ENCODE results near the gene TEX2. TPM values are rescaled to one million over a fixed set of nuclear protein-coding genes. Genes with fewer than 3 reads are reported as not detected.

TEX2 gene
- total and polyA plus RNA-seq, 2 of the 13 experiments (the other 11 are each of a cell fraction or from before 2014, with no cell fraction given), result 21.4 to 37.7 TPM

DNA sequence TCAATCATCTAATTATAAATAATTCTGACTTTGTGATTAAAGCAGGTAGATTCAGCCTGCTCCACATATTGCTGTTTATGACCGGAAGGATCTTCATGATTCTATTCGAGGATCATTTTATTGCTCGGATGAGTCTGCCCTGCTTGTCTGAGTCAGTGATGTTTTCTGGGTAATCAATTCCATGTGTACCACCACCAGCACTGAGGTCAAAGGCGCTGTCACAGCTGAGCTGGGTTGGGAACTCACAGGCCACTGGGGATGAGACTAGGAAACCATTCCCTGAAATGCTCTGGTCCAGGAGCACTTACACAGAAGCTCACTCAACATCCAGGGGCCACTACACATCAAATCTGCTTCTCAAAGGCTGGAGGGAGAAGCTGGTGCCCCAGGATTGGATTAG is 102.7 kb downstream of the TEX2 start (continued):
- TF ChIP-seq, protein P1, sequence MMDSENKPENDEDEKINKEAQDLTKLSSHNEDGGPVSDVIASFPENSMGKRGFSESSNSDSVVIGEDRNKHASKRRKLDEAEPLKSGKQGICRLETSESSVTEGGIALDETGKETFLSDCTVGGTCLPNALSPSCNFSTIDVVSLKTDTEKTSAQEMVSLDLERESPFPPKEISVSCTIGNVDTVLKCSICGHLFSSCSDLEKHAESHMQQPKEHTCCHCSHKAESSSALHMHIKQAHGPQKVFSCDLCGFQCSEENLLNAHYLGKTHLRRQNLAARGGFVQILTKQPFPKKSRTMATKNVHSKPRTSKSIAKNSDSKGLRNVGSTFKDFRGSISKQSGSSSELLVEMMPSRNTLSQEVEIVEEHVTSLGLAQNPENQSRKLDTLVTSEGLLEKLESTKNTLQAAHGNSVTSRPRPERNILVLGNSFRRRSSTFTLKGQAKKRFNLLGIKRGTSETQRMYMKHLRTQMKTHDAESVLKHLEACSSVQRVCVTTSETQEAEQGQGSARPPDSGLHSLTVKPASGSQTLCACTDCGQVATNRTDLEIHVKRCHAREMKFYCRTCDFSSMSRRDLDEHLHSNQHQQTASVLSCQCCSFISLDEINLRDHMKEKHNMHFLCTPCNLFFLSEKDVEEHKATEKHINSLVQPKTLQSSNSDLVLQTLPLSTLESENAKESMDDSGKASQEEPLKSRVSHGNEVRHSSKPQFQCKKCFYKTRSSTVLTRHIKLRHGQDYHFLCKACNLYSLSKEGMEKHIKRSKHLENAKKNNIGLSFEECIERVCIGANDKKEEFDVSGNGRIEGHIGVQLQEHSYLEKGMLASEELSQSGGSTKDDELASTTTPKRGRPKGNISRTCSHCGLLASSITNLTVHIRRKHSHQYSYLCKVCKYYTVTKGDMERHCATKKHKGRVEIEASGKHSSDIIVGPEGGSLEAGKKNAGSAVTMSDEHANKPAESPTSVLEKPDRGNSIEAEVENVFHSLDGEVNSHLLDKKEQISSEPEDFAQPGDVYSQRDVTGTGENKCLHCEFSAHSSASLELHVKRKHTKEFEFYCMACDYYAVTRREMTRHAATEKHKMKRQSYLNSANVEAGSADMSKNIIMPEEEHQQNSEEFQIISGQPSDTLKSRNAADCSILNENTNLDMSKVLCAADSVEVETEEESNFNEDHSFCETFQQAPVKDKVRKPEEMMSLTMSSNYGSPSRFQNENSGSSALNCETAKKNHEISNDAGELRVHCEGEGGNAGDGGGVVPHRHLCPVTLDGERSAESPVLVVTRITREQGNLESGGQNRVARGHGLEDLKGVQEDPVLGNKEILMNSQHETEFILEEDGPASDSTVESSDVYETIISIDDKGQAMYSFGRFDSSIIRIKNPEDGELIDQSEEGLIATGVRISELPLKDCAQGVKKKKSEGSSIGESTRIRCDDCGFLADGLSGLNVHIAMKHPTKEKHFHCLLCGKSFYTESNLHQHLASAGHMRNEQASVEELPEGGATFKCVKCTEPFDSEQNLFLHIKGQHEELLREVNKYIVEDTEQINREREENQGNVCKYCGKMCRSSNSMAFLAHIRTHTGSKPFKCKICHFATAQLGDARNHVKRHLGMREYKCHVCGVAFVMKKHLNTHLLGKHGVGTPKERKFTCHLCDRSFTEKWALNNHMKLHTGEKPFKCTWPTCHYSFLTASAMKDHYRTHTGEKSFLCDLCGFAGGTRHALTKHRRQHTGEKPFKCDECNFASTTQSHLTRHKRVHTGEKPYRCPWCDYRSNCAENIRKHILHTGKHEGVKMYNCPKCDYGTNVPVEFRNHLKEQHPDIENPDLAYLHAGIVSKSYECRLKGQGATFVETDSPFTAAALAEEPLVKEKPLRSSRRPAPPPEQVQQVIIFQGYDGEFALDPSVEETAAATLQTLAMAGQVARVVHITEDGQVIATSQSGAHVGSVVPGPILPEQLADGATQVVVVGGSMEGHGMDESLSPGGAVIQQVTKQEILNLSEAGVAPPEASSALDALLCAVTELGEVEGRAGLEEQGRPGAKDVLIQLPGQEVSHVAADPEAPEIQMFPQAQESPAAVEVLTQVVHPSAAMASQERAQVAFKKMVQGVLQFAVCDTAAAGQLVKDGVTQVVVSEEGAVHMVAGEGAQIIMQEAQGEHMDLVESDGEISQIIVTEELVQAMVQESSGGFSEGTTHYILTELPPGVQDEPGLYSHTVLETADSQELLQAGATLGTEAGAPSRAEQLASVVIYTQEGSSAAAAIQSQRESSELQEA (CRISPR knock-in tag; IDR thresholded peaks at IDR 0.05; ENCODE audit: not compliant biosample characterization), result no peak
- TF ChIP-seq JUNB (CRISPR knock-in tag; IDR thresholded peaks at IDR 0.05; ENCODE audit: borderline replicate concordance) (no peak), ZNF800 (CRISPR knock-in tag; IDR thresholded peaks at IDR 0.05) (no peak), SIN3B (IDR thresholded peaks at IDR 0.05; ENCODE audit: low read length) (no peak), STAG1 (CRISPR knock-in tag; IDR thresholded peaks at IDR 0.05) (no peak), CEBPB (IDR thresholded peaks at IDR 0.05; ENCODE audit: borderline replicate concordance, low read depth, low read length) (no peak), ZBTB3 (CRISPR knock-in tag; IDR thresholded peaks at IDR 0.05; ENCODE audit: borderline replicate concordance, low read depth) (no peak), ZNF839 (CRISPR knock-in tag; IDR thresholded peaks at IDR 0.05; ENCODE audit: borderline replicate concordance) (no peak), LBX2 (CRISPR knock-in tag; IDR thresholded peaks at IDR 0.05; ENCODE audit: borderline replicate concordance) (no peak), MLLT10 (CRISPR knock-in tag; IDR thresholded peaks at IDR 0.05) (no peak)
- TF ChIP-seq, protein P2, sequence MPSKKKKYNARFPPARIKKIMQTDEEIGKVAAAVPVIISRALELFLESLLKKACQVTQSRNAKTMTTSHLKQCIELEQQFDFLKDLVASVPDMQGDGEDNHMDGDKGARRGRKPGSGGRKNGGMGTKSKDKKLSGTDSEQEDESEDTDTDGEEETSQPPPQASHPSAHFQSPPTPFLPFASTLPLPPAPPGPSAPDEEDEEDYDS (CRISPR knock-in tag; IDR thresholded peaks at IDR 0.05), result no peak

All from HepG2 (cell line).